HepG2 (cell line): Measurements from ENCODE around the gene HSPA1L. TPM values are rescaled to one million over a fixed set of nuclear protein-coding genes. Genes with fewer than 3 reads are reported as not detected.

Experiments
- ARHGAP35 ChIP-seq: sonication (generic); formaldehyde crosslinking; IDR thresholded peaks from 2 replicates; pipeline ENCODE4 v1.9.0; 2022; ENCODE audit warnings: mild to moderate bottlenecking, inconsistent platforms, moderate library complexity, missing genetic modification reagents, borderline replicate concordance
- CSRNP2 ChIP-seq: sonication (generic); formaldehyde crosslinking; conservative IDR thresholded peaks from 2 replicates; pipeline ENCODE4 v1.8.0; 2022; ENCODE audit warnings: low read depth, missing genetic modification reagents
- DRAP1 ChIP-seq: IDR thresholded peaks from 2 replicates; pipeline ENCODE4 v1.6.1; 2016; ENCODE audit warnings: missing genetic modification reagents, missing compliant biosample characterization
- ERF ChIP-seq: IDR thresholded peaks from 2 replicates; pipeline ENCODE4 v1.6.1; 2018; ENCODE audit warnings: missing biosample characterization, missing genetic modification reagents
- MAFG ChIP-seq: sonication (generic); formaldehyde crosslinking; IDR thresholded peaks from 2 replicates; pipeline ENCODE4 v1.5.1; 2020; ENCODE audit warnings: mild to moderate bottlenecking, missing genetic modification reagents
- NCOA2 ChIP-seq: sonication (generic); formaldehyde crosslinking; IDR thresholded peaks from 2 replicates; pipeline ENCODE4 v1.8.0; 2022; ENCODE audit warnings: inconsistent platforms
- NONO ChIP-seq, 2 experiments: fragments of 450-650 bp in 1 of 2; sonication (generic) in 1 of 2; formaldehyde crosslinking in 1 of 2; IDR thresholded peaks in 1 of 2; conservative IDR thresholded peaks in 1 of 2; 2 replicates each; pipeline versions ENCODE4 v1.6.1 to v1.8.0; 2017 to 2022; ENCODE audit warnings: mild to moderate bottlenecking in 1 of 2, missing genetic modification reagents in 1 of 2, moderate library complexity in 1 of 2
- POLR2A ChIP-seq, 2 experiments: IDR thresholded peaks; 2 replicates each; pipeline ENCODE4 v1.6.1; 2011; ENCODE audit warnings: low read depth in 2 of 2, low read length in 2 of 2, mild to moderate bottlenecking in 1 of 2, moderate library complexity in 1 of 2; ENCODE audit not compliant: insufficient read depth in 1 of 2
- RNF219 ChIP-seq: sonication (generic); formaldehyde crosslinking; IDR thresholded peaks from 2 replicates; pipeline ENCODE4 v1.5.0; 2020; ENCODE audit warnings: mild to moderate bottlenecking, missing genetic modification reagents
- SP4 ChIP-seq: sonication (generic); formaldehyde crosslinking; IDR thresholded peaks from 2 replicates; pipeline ENCODE4 v1.8.1; 2023; ENCODE audit warnings: mild to moderate bottlenecking, missing genetic modification reagents
- ZBTB49 ChIP-seq: sonication (generic); formaldehyde crosslinking; IDR thresholded peaks from 2 replicates; pipeline ENCODE4 v1.4.0; 2020; ENCODE audit warnings: missing genetic modification reagents, borderline replicate concordance
- ZNF282 ChIP-seq: fragments of 450-650 bp; IDR thresholded peaks from 2 replicates; pipeline ENCODE4 v1.6.1; 2018; ENCODE audit not compliant: partially characterized antibody
- ZNF292 ChIP-seq: sonication (generic); formaldehyde crosslinking; IDR thresholded peaks from 2 replicates; pipeline ENCODE4 v1.8.1; 2022; ENCODE audit warnings: mild to moderate bottlenecking, low read depth, missing genetic modification reagents, borderline replicate concordance
- ZNF512B ChIP-seq: sonication (generic); formaldehyde crosslinking; IDR thresholded peaks from 2 replicates; pipeline ENCODE4 v1.5.1; 2020; ENCODE audit warnings: missing genetic modification reagents, mild to moderate bottlenecking, borderline replicate concordance
- ZNF597 ChIP-seq: sonication (generic); formaldehyde crosslinking; IDR thresholded peaks from 2 replicates; pipeline ENCODE4 v1.5.0; 2020; ENCODE audit warnings: missing genetic modification reagents
- ZNF776 ChIP-seq: sonication (generic); formaldehyde crosslinking; IDR thresholded peaks from 2 replicates; pipeline ENCODE4 v1.4.0; 2020; ENCODE audit warnings: mild to moderate bottlenecking, missing genetic modification reagents
- ZNF841 ChIP-seq: sonication (generic); formaldehyde crosslinking; IDR thresholded peaks from 2 replicates; pipeline ENCODE4 v1.8.1; 2023; ENCODE audit warnings: missing genetic modification reagents, borderline replicate concordance
- polyA plus RNA-seq, 8 experiments: library from polyadenylated mRNA; depleted of rRNA in 3 of 8; stranded (reverse) in 7 of 8; unstranded in 1 of 8; fragments of >200 nt; fragmentation: Illumina TruSeq in 4 of 8; extraction: Trizol in 4 of 8; gene quantifications; 2 replicates each; pipeline versions ENCODE4 v1.2.1 to v1.2.3, GENCODE V29; 2011 to 2016; ENCODE audit warnings: low read depth in 4 of 8, missing spikeins in 1 of 8, mixed read lengths in 1 of 8; ENCODE audit not compliant: insufficient read depth in 1 of 8
- total RNA-seq, 5 experiments: library from RNA; depleted of rRNA; stranded (reverse); fragments of >200 nt; fragmentation: Illumina TruSeq; extraction: Trizol; gene quantifications; 2 replicates each; pipeline ENCODE4 v1.2.3, GENCODE V29; 2016; ENCODE audit warnings: low read depth in 1 of 5

Gene HSPA1L
- total and polyA plus RNA-seq, 2 of the 13 experiments (the other 11 are each of a cell fraction or from before 2014, with no cell fraction given), result 0.55 to 1.0 TPM

GRCh38 chr6:31765910-31766794 lies 48.9 kb downstream of the HSPA1L start (continued):
- TF ChIP-seq RNF219 (CRISPR knock-in tag) (no peak), DRAP1 (CRISPR knock-in tag) (peak; percentile 94), ZNF282 (no peak), SP4 (CRISPR knock-in tag) (peak; percentile 80; the same call in 1 of the 2 replicates), ZNF776 (CRISPR knock-in tag) (0 out of 2 replicates have a peak, but pooled peaks have one; percentile 64), ZNF292 (CRISPR knock-in tag) (no peak; the same call in 1 of the 2 replicates), POLR2A (IDR thresholded peaks at IDR 0.05; ENCODE audit: insufficient read depth in 1 of 2, low read depth in 2 of 2, low read length in 2 of 2) (peak; percentile 45 to 89; a peak in 3 of 4 replicates), NCOA2 (CRISPR knock-in tag) (no peak), NONO (IDR thresholded peaks at IDR 0.05) (no peak), NONO (CRISPR knock-in tag; conservative IDR thresholded peaks at IDR 0.05) (0 out of 2 replicates have a peak, but pooled peaks have one; percentile 23), MAFG (CRISPR knock-in tag) (no peak), ZNF597 (CRISPR knock-in tag) (no peak), ZNF512B (CRISPR knock-in tag) (no peak; the same call in 1 of the 2 replicates), ARHGAP35 (CRISPR knock-in tag) (no peak; the same call in 1 of the 2 replicates), ZBTB49 (CRISPR knock-in tag) (no peak), ERF (peak; percentile 66; the same call in 1 of the 2 replicates), ZNF841 (CRISPR knock-in tag) (no peak), CSRNP2 (CRISPR knock-in tag) (no peak)
- TF ChIP-seq, all 625 proteins: peak for 196
